ENCODE data around the gene IL17RC. TPM values are rescaled to one million over a fixed set of nuclear protein-coding genes. Genes with fewer than 3 reads are reported as not detected.
A peak's percentile ranks its signal among the peaks of the same experiment; 100 is the strongest.

Gene IL17RC
- polyA plus RNA-seq, 3 donors = 8.3 to 17.9 (median 9.3) TPM

DNA sequence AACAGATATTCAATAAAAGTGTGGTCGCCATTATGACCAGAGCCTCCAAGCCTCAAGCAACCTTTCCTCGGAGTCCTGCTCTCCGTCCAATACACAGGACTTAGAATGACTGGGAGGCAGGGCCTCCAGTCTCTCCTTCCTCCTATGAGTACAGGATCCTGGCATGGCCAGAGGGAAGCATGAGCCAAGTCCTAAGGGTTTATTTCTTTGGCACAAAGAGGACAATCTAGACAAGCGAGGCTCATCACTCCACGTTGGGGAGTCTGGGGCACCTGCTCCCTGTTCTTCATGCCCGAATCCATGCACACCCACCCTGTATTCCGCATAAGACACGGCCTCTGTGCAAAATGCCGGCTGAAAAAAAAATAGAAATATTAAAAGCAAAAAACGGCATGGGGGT is 28.5 kb downstream of the IL17RC start:
- Mint-ChIP-seq H3K4me3 (no peak overlapping the region), H3K27me3 (ENCODE audit: low read depth in 3 of 3) (peaks cover 3 to 6% (median 4%) of the 10 kb centered on the region in 3 donors), H3K4me1 (peaks cover 6% of the 10 kb centered on the region), H3K36me3 (peaks cover 13 to 27% of the 10 kb centered on the region in 2 donors), H3K9me3 (peaks cover 0 to 3% (median 0%) of the 10 kb centered on the region in 7 donors), H3K27ac (no peak overlapping the region)
- Histone ChIP-seq H4K20me1 (ENCODE audit: insufficient read depth, low read length) (no peaks in the 10 kb centered on the region), H3K4me2 (replicated peaks; ENCODE audit: extremely low read depth, low read length, poor library complexity, severe bottlenecking) (no peak overlapping the region), H3K4me3 (replicated peaks in 1 of 3; ENCODE audit: low read depth in 2 of 3, low read length in 3 of 3) (no peak overlapping the region), H2AFZ (ENCODE audit: insufficient read depth, low read depth, low read length, poor library complexity, severe bottlenecking) (no peak overlapping the region), H3K4me1 (ENCODE audit: control insufficient read depth in 1 of 2, insufficient read depth in 2 of 2, low read length in 2 of 2) (peaks cover 4 to 8% of the 10 kb centered on the region in 2 donors), H3K9ac (ENCODE audit: insufficient read depth, low read length, poor library complexity, severe bottlenecking) (no peak overlapping the region), H3K36me3 (replicated peaks in 1 of 2; ENCODE audit: control insufficient read depth in 1 of 2, insufficient read depth in 2 of 2, low read length in 2 of 2) (peaks cover 2 to 22% of the 10 kb centered on the region in 2 donors), H3K27me3 (ENCODE audit: control insufficient read depth in 2 of 2, insufficient read depth in 2 of 2, low read length in 2 of 2) (no peaks in the 10 kb centered on the region), H3K27ac (ENCODE audit: low read depth in 1 of 2, low read length in 2 of 2) (no peak overlapping the region), H3K9me3 (replicated peaks in 1 of 2; ENCODE audit: control insufficient read depth in 1 of 2, insufficient read depth in 1 of 2, low read length in 2 of 2) (no peaks in the 10 kb centered on the region), H3K79me2 (ENCODE audit: insufficient read depth, low read length) (no peaks in the 10 kb centered on the region)
- 100% methylated on average over 3 of the region's 10 CpGs for WGBS (ENCODE audit: insufficient coverage)
- DNase-seq = no peak
- intact Hi-C loops (cut with micrococcal nuclease) = no loop called here
- TF ChIP-seq, protein P1, sequence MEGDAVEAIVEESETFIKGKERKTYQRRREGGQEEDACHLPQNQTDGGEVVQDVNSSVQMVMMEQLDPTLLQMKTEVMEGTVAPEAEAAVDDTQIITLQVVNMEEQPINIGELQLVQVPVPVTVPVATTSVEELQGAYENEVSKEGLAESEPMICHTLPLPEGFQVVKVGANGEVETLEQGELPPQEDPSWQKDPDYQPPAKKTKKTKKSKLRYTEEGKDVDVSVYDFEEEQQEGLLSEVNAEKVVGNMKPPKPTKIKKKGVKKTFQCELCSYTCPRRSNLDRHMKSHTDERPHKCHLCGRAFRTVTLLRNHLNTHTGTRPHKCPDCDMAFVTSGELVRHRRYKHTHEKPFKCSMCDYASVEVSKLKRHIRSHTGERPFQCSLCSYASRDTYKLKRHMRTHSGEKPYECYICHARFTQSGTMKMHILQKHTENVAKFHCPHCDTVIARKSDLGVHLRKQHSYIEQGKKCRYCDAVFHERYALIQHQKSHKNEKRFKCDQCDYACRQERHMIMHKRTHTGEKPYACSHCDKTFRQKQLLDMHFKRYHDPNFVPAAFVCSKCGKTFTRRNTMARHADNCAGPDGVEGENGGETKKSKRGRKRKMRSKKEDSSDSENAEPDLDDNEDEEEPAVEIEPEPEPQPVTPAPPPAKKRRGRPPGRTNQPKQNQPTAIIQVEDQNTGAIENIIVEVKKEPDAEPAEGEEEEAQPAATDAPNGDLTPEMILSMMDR (IDR thresholded peaks at IDR 0.05) = no peak

DNA sequence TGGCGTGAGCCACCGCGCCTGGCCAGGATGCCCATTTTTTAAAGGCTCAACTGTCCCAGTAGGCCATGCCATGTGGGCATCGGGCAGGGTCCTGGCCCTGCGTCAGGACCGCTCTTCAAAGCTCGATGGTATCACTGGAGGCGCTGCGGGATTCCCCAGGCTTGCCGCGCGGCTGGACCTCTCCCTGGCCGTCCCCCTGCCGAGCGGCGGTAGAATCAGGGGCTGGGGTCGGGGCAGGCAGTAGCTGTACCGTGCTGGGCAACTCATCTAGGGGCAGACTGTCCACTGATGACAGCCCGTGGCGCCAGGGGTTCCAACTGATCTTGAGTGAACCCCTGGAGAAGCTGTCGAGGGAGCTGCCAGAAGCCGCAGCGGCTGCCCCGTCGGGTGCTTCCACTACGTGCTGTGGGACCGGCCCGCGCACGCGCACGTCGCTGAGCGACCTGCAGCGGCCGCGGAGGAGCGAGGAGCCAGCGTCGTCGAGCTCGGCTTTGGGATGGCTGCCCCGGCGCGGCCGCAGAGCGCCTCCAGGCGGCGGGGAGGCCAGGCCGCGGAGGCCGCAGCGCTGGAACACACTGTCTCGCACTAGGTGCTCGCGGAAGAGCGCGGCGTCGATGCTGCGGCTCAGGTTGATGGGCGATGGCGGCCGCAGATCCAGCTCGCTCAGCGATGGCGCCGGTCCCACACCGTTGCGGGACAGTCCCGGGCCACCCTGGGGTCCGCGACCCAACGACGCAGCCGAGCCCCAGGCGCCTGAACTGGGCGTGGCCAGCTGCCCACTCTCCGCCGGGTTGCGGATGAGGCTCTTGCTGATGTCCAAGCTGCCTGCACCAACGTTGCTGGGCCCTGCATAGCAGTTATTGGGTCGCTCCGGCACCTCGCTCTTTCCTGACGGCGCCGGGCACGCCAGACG is 29.5 kb downstream of the IL17RC start:
- Histone ChIP-seq H3K27me3 (ENCODE audit: control insufficient read depth in 2 of 2, insufficient read depth in 2 of 2, low read length in 2 of 2) (peaks cover under 1 to 3% of the 10 kb centered on the region in 2 donors), H3K79me2 (ENCODE audit: insufficient read depth, low read length) (no peaks in the 10 kb centered on the region), H3K4me2 (replicated peaks; ENCODE audit: extremely low read depth, low read length, poor library complexity, severe bottlenecking) (peak overlapping the region; percentile 79), H2AFZ (ENCODE audit: insufficient read depth, low read depth, low read length, poor library complexity, severe bottlenecking) (peak overlapping the region; percentile 80), H3K36me3 (replicated peaks in 1 of 2; ENCODE audit: control insufficient read depth in 1 of 2, insufficient read depth in 2 of 2, low read length in 2 of 2) (peaks cover 2 to 16% of the 10 kb centered on the region in 2 donors), H4K20me1 (ENCODE audit: insufficient read depth, low read length) (no peaks in the 10 kb centered on the region), H3K9ac (ENCODE audit: insufficient read depth, low read length, poor library complexity, severe bottlenecking) (peak overlapping the region; percentile 43), H3K4me3 (replicated peaks in 1 of 3; ENCODE audit: low read depth in 2 of 3, low read length in 3 of 3) (peak overlapping the region; percentile 12 to 68 (median 33)), H3K4me1 (ENCODE audit: control insufficient read depth in 1 of 2, insufficient read depth in 2 of 2, low read length in 2 of 2) (peaks cover 7 to 8% of the 10 kb centered on the region in 2 donors), H3K9me3 (replicated peaks in 1 of 2; ENCODE audit: control insufficient read depth in 1 of 2, insufficient read depth in 1 of 2, low read length in 2 of 2) (no peaks in the 10 kb centered on the region), H3K27ac (ENCODE audit: low read depth in 1 of 2, low read length in 2 of 2) (peak overlapping the region in 1 of 2 donors; percentile 53)
- intact Hi-C loops (cut with micrococcal nuclease) = no loop called here
- Mint-ChIP-seq H3K9me3 (peaks cover 0 to 3% (median 0%) of the 10 kb centered on the region in 7 donors), H3K27me3 (ENCODE audit: low read depth in 3 of 3) (peaks cover 4 to 13% (median 5%) of the 10 kb centered on the region in 3 donors), H3K4me3 (peak overlapping the region; percentile 79 to 86), H3K36me3 (peaks cover 9 to 21% of the 10 kb centered on the region in 2 donors), H3K4me1 (peaks cover 11% of the 10 kb centered on the region), H3K27ac (peak overlapping the region in 5 of 7 donors; percentile 20 to 85 (median 79))
- WGBS (ENCODE audit: insufficient coverage) = 65% methylated on average over 87 of the region's 90 CpGs
- peak; percentile 75 to 89 (median 87) for DNase-seq
- TF ChIP-seq, protein P1 (IDR thresholded peaks at IDR 0.05) = peak; percentile 75
